Measurements from ENCODE around the gene RBP7. TPM values are rescaled to one million over a fixed set of nuclear protein-coding genes. Genes with fewer than 3 reads are reported as not detected.

The RBP7 gene
- total RNA-seq, 1 experiment from 2014 or later, result 28.9 TPM

Small RNAs within 50 kb of the gene (microRNA-seq; reads per million reads assigned to microRNA genes)
- 2.2 reads per million for gene MIR5697 (ENCODE audit: unreplicated experiment)

Other genes with a start within 250 kb of the RBP7 start
- gene CLSTN1, start 173.3 kb upstream of the RBP7 start, total RNA-seq (2021; ENCODE audit: unreplicated experiment), result 143 TPM
- gene CTNNBIP1, start 87.0 kb upstream of the RBP7 start, total RNA-seq (2021; ENCODE audit: unreplicated experiment), result 36.9 TPM
- 37.9 TPM for gene LZIC, start 53.8 kb upstream of the RBP7 start, total RNA-seq (2021; ENCODE audit: unreplicated experiment)
- 7.6 TPM for gene NMNAT1, start 53.8 kb upstream of the RBP7 start, total RNA-seq (2021; ENCODE audit: unreplicated experiment)
- gene UBE4B, start 35.7 kb downstream of the RBP7 start, total RNA-seq (2021; ENCODE audit: unreplicated experiment), result 54.7 TPM
- gene KIF1B, start 213.3 kb downstream of the RBP7 start, total RNA-seq (2021; ENCODE audit: unreplicated experiment), result 33.0 TPM

Data from Panc1 (cell line).